ENCODE measurements around the gene RASD1. TPM values are rescaled to one million over a fixed set of nuclear protein-coding genes. Genes with fewer than 3 reads are reported as not detected.
"Not testable (repeated sequence)": the region's sequence is repeated elsewhere in the genome, so short reads cannot be mapped to it uniquely, and the experiment has no call there.

The RASD1 gene
- polyA plus RNA-seq, 1 experiment = 0.55 TPM

DNA sequence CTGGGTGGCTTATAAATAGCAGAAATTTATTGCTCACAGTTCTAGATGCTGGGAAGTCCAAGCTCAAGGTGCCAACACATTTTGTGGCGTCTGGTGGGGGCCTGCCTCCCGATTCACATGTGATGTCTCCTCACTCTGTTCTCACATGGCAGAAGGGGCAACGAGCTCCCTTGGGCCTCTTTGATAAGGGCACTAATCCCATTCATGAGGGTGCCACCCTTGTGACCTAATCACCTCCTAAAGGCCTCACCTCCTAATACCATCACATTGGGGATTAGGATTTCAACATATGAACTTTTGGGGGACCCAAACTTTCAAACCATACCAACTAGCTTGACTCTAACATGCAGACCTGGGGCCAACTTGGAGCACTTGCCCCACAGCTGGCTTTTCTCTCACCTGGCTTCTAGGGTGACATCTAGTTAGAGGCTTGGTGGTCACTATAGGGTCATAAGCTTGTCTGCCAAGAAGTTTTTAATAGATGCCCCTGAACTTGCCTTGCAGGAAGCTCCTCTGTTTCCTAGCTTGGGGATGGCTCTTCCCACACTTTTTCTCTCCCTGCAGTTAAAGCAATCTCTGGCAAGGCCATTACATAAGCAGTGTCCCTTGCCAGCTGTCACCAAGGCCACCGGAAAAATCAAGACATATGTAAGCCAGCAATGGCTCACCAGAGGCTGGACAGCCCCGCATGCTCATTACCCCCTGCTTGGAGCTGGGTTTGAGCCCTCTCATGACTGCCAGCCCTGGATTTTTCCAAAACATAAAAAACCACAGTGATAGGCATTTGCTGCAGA, 27.8 kb downstream of the RASD1 start:
- Histone ChIP-seq H3K4me3 (ENCODE audit: low read depth, low read length) (no peak overlapping the region), H3K9me3 (ENCODE audit: control insufficient read depth, insufficient read depth, low read length) (no peaks in the 10 kb centered on the region; the same call in 1 of the 2 replicates), H3K27me3 (ENCODE audit: control insufficient read depth, insufficient read depth, low read length) (peaks cover 33% of the 10 kb centered on the region), H3K27ac (ENCODE audit: low read depth, low read length) (no peak overlapping the region)
- TF ChIP-seq, protein P1, sequence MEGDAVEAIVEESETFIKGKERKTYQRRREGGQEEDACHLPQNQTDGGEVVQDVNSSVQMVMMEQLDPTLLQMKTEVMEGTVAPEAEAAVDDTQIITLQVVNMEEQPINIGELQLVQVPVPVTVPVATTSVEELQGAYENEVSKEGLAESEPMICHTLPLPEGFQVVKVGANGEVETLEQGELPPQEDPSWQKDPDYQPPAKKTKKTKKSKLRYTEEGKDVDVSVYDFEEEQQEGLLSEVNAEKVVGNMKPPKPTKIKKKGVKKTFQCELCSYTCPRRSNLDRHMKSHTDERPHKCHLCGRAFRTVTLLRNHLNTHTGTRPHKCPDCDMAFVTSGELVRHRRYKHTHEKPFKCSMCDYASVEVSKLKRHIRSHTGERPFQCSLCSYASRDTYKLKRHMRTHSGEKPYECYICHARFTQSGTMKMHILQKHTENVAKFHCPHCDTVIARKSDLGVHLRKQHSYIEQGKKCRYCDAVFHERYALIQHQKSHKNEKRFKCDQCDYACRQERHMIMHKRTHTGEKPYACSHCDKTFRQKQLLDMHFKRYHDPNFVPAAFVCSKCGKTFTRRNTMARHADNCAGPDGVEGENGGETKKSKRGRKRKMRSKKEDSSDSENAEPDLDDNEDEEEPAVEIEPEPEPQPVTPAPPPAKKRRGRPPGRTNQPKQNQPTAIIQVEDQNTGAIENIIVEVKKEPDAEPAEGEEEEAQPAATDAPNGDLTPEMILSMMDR (IDR thresholded peaks at IDR 0.05; ENCODE audit: low read depth, low read length) = no peak
- CTCF ChIA-PET = no interaction called here
- no peak for DNase-seq (ENCODE audit: low read depth, low spot score)
- POLR2A ChIA-PET = no interaction called here

DNA sequence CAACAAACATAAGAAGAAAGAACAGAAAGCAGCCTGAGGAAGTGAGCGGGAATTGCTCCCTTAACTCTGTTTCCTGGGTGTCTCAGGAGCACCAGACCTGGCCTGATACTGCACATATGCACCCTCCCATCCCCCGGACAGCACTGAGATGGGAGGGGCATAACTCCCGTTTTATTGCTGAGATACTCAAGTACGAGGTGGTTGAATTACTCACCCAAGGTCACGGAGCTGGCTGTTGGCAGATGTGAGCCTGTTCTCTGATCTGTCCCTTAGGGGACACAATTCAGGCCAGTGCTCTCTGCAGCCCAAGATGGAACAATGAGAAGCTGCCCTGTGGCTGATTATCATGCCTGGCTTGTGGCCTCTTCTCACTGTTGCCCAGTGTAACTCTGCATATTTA, 28.5 kb downstream of the RASD1 start:
- Histone ChIP-seq H3K27me3 (ENCODE audit: control insufficient read depth, insufficient read depth, low read length) (peaks cover 33% of the 10 kb centered on the region), H3K4me3 (ENCODE audit: low read depth, low read length) (no peak overlapping the region), H3K9me3 (ENCODE audit: control insufficient read depth, insufficient read depth, low read length) (no peaks in the 10 kb centered on the region; the same call in 1 of the 2 replicates), H3K27ac (ENCODE audit: low read depth, low read length) (no peak overlapping the region)
- CTCF ChIA-PET = no interaction called here
- DNase-seq (ENCODE audit: low read depth, low spot score) = no peak
- TF ChIP-seq, protein P1 (IDR thresholded peaks at IDR 0.05; ENCODE audit: low read depth, low read length) = no peak
- POLR2A ChIA-PET = interaction anchor here (1.0 kb wide), 1 partner anchor 1087 kb away, joined by 4 read pairs; the partner anchor contains the start of gene UBB

DNA sequence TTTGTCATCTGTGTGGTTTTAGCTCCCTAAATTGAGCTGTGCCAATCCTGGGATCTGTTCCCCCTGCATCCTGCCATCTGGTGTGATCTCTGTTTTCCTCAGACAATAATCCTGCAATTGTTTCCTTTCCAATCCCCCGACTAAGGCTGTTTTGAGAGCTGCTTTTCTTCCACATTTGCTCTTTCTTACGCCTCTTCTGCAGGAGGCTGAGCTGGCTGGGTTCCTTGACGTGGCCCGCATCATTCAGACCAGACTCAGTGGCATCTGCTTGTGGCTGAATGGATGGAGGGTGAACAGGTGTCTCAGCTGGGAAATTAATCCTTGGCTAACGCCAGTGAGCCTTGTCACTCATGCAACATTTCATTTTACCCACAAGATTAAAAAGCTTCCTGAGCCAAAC, 29.2 kb downstream of the RASD1 start:
- TF ChIP-seq, protein P1 (IDR thresholded peaks at IDR 0.05; ENCODE audit: low read depth, low read length) = no peak
- DNase-seq (ENCODE audit: low read depth, low spot score) = no peak
- ChIA-PET CTCF (interaction anchor here (0.6 to 0.9 kb wide), 3 partner anchors 29 to 32 kb away, joined by 3 to 7 read pairs (median 4); no protein-coding TSS in a partner anchor), POLR2A (interaction anchor here (1.0 kb wide), 1 partner anchor 1086 kb away, joined by 4 read pairs; the partner anchor contains the start of gene UBB)
- H3K27me3 ChIP-seq (ENCODE audit: control insufficient read depth, insufficient read depth, low read length) = peaks cover 32% of the 10 kb centered on the region
- H3K4me3 ChIP-seq (ENCODE audit: low read depth, low read length) = no peak overlapping the region
- no peak overlapping the region for H3K27ac ChIP-seq (ENCODE audit: low read depth, low read length)
- H3K9me3 ChIP-seq (ENCODE audit: control insufficient read depth, insufficient read depth, low read length) = peaks cover 2% of the 10 kb centered on the region; the same call in 1 of the 2 replicates

DNA sequence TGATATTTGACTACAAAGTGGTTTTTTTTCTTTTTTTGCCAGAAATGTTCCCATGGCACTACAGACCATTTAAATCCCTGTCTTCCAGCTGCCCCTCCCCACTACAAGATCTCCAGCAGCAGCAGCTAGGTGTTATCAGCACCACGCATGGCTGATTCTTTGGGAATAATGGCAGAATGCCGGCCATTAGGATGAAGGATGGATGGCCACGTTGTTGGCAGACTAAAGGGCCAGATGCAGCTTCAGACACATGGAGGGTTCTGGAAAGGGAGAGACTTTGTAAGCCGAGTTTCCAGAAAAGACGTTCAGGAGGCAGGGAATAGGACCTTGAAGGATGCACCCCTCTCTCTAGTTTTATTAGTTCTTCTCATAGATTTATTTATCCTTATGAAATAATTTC, 29.7 kb downstream of the RASD1 start:
- H3K9me3 ChIP-seq (ENCODE audit: control insufficient read depth, insufficient read depth, low read length) = peaks cover 2% of the 10 kb centered on the region; the same call in 1 of the 2 replicates
- ChIA-PET POLR2A (no interaction called here), CTCF (interaction anchor here (0.6 to 0.9 kb wide), 3 partner anchors 29 to 31 kb away, joined by 3 to 7 read pairs (median 4); no protein-coding TSS in a partner anchor)
- H3K27me3 ChIP-seq (ENCODE audit: control insufficient read depth, insufficient read depth, low read length) = peaks cover 31% of the 10 kb centered on the region
- DNase-seq (ENCODE audit: low read depth, low spot score) = no peak
- no peak overlapping the region for H3K4me3 ChIP-seq (ENCODE audit: low read depth, low read length)
- TF ChIP-seq, protein P1 (IDR thresholded peaks at IDR 0.05; ENCODE audit: low read depth, low read length) = no peak
- H3K27ac ChIP-seq (ENCODE audit: low read depth, low read length) = no peak overlapping the region

DNA sequence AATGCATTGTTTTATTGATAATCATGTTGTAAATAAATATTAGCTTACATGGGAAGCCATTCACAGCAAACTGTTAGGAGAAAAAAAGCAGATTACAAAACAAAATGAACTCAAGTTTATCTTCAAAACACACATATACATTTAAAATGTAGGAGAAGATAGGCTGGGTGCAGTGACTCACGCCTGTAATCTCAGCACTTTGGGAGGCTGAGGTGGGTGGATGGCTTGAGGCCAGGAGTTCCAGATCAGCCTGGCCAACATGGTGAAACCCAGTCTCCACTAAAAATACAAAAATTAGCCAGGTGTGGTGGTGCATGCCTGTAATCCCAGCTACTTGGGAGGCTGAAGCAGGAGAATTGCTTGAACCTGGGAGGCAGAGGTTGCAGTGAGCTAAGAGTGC, 30.3 kb downstream of the RASD1 start:
- CTCF ChIA-PET; H3K27ac ChIP-seq (ENCODE audit: low read depth, low read length); H3K9me3 ChIP-seq (ENCODE audit: control insufficient read depth, insufficient read depth, low read length); DNase-seq (ENCODE audit: low read depth, low spot score); POLR2A ChIA-PET; H3K4me3 ChIP-seq (ENCODE audit: low read depth, low read length): not testable (repeated sequence)
- H3K27me3 ChIP-seq (ENCODE audit: control insufficient read depth, insufficient read depth, low read length) = peaks cover 28% of the 10 kb centered on the region
